HG02759 (cell line): ENCODE data around the gene TMEM109.

ENCODE experiments used
- ATAC-seq: cut with Tn5 transposase; IDR thresholded peaks from one replicate; pipeline ENCODE4 v1.9.1; 2021; ENCODE audit warnings: mild to moderate bottlenecking, moderate library complexity; ENCODE audit not compliant: unreplicated experiment

Gene TMEM109

GRCh38 chr11:60939301-60939700 is 25.3 kb downstream of the TMEM109 start:
- no peak for ATAC-seq

- ATAC-seq = no peak
These were observed 25.9 kb downstream of the TMEM109 start for GRCh38 chr11:60939855-60940254.

GRCh38 chr11:60941371-60942119 is 27.6 kb downstream of the TMEM109 start:
- ATAC-seq = no peak

- ATAC-seq = no peak
These were observed 28.3 kb downstream of the TMEM109 start for GRCh38 chr11:60942219-60942618.

- no peak for ATAC-seq
These were observed 29.1 kb downstream of the TMEM109 start for GRCh38 chr11:60942970-60943565.

GRCh38 chr11:60944490-60945294 is 30.7 kb downstream of the TMEM109 start:
- ATAC-seq = no peak

- ATAC-seq = no peak
These were observed 31.3 kb downstream of the TMEM109 start for GRCh38 chr11:60945295-60945667.

- ATAC-seq = no peak
These were observed 32.8 kb downstream of the TMEM109 start for GRCh38 chr11:60946601-60947264.

GRCh38 chr11:60947700-60948099 is 33.7 kb downstream of the TMEM109 start:
- no peak for ATAC-seq

GRCh38 chr11:60948250-60948649 is 34.3 kb downstream of the TMEM109 start:
- ATAC-seq = no peak

- no peak for ATAC-seq
These were observed 36.1 kb downstream of the TMEM109 start for GRCh38 chr11:60950024-60950423.

GRCh38 chr11:60950933-60951605 is 37.1 kb downstream of the TMEM109 start:
- peak; percentile 19 for ATAC-seq

- ATAC-seq = no peak
These were observed 37.6 kb downstream of the TMEM109 start for GRCh38 chr11:60951606-60951903.

- ATAC-seq = peak; percentile 74
These were observed 38.2 kb downstream of the TMEM109 start, which contains the start of gene SLC15A3 for GRCh38 chr11:60951904-60952741. Gene SLC15A3 (minus strand): TSS chr11:60952176. CDS start chr11:60951551, 625 bp downstream.

- no peak for ATAC-seq
These were observed 38.8 kb downstream of the TMEM109 start for GRCh38 chr11:60952742-60953170.

GRCh38 chr11:60953781-60954180 is 39.8 kb downstream of the TMEM109 start:
- ATAC-seq = no peak

GRCh38 chr11:60954421-60954820 is 40.5 kb downstream of the TMEM109 start:
- ATAC-seq = no peak

- ATAC-seq = no peak
These were observed 41.6 kb downstream of the TMEM109 start for GRCh38 chr11:60955571-60955970.

- ATAC-seq = no peak
These were observed 43.2 kb downstream of the TMEM109 start for GRCh38 chr11:60957188-60957587.

GRCh38 chr11:60959431-60959830 is 45.5 kb downstream of the TMEM109 start:
- no peak for ATAC-seq
